Kidney epithelial cell (primary cell): ENCODE results near the gene EPB41. TPM values are rescaled to one million over a fixed set of nuclear protein-coding genes. Genes with fewer than 3 reads are reported as not detected.

Source experiments
- DNase-seq: peaks from one replicate; pipeline ENCODE4 v3.0.0-alpha.2; 2010; ENCODE audit warnings: low read depth
- H3K27me3 ChIP-seq: 2 replicates; pipeline ENCODE4 v1.6.0; 2011; ENCODE audit warnings: low read length; ENCODE audit not compliant: control insufficient read depth, insufficient read depth
- H3K36me3 ChIP-seq: 2 replicates; pipeline ENCODE4 v1.5.1; 2011; ENCODE audit warnings: low read length; ENCODE audit not compliant: control insufficient read depth, insufficient read depth
- H3K4me3 ChIP-seq: 2 replicates; pipeline ENCODE4 v1.5.1; 2011; ENCODE audit warnings: low read depth, mild to moderate bottlenecking, control low read depth, low read length
- total RNA-seq: library from RNA; depleted of rRNA; stranded (reverse); fragments of >200 nt; gene quantifications from 2 replicates; pipeline ENCODE4 v1.2.3, GENCODE V29; 2015
- TF ChIP-seq, protein P1 (sequence below): IDR thresholded peaks from 2 replicates; pipeline ENCODE4 v1.5.1; 2011; ENCODE audit warnings: mild to moderate bottlenecking, moderate library complexity, low read length, control low read depth, inconsistent platforms; ENCODE audit not compliant: insufficient read depth, poor library complexity, severe bottlenecking

EPB41 gene
- total RNA-seq: 40.5 and 40.7 TPM in 2 replicates

DNA sequence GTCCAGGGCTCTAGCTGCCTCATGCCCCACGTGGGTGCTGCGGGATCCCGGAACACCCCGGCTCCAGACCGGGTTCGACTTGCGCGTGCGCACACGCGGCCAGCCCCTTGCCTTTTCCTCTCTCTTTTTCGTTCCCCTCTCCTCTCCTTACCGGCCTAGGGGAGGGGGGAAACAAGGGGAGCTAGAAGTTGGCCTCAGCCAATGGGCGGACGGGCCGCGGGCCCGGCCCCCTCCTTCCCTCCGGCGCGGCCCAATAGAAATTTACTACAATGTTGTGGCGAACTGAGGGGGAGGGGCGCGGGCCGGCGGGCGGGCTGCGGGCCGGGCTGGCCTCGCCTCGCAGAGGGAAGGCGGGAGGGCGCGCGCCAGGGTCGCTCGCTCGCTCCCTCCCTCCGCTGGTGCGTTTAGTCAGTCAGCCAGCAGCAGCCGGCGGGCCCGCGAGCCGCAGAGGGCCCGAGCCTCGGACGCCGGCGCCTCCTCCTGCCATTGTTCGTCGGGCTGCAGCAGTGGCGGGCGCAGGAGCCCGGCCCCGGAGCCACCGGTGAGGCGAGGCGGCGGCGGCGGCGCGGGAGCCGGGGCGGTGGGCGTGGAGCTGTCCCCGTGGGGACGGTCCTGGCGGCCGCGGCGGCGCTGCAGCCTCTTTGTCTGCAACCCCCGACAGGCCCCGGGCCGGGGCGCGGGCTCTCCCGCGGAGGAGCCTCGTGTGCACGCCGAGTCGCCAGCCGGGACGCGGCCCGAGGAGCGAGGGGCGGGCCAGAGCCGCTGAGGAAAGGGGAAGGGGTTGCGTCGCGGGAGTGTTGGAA, at the start of gene EPB41:
Gene EPB41 (plus strand): TSS at position 342 of the 803 bp plus-strand sequence. CDS start 72,869 bp downstream, outside the sequence.
- Histone ChIP-seq H3K27me3 (no peaks in the 10 kb centered on the region), H3K4me3 (peak within 1 kb of the TSS; percentile 49), H3K36me3 (no peaks in the 10 kb centered on the region)
- peak; percentile 48 for DNase-seq
- TF ChIP-seq, protein P1, sequence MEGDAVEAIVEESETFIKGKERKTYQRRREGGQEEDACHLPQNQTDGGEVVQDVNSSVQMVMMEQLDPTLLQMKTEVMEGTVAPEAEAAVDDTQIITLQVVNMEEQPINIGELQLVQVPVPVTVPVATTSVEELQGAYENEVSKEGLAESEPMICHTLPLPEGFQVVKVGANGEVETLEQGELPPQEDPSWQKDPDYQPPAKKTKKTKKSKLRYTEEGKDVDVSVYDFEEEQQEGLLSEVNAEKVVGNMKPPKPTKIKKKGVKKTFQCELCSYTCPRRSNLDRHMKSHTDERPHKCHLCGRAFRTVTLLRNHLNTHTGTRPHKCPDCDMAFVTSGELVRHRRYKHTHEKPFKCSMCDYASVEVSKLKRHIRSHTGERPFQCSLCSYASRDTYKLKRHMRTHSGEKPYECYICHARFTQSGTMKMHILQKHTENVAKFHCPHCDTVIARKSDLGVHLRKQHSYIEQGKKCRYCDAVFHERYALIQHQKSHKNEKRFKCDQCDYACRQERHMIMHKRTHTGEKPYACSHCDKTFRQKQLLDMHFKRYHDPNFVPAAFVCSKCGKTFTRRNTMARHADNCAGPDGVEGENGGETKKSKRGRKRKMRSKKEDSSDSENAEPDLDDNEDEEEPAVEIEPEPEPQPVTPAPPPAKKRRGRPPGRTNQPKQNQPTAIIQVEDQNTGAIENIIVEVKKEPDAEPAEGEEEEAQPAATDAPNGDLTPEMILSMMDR: no peak

DNA sequence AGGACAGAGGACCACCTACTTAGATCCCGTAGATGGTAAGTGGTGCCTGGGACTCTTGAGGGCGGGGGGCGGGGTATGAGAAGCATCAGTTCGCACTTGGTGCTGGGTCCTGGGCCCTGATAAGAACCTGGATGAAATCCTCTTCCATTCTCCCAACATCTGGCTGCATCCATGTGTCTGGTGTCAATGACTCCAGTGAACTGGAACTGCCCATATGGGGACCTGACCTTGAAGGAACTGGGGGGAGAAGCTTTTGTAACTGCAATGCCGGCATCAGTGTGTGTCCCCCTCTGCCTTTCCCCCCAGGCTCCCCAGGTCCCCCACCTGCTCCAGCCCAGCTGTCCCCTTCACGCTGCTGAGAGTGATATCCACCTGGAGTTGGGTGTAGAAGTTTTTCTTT, 49.7 kb upstream of the EPB41 start:
- H3K27me3 ChIP-seq: no peaks in the 10 kb centered on the region
- no peaks in the 10 kb centered on the region for H3K36me3 ChIP-seq
- no peak for DNase-seq
- H3K4me3 ChIP-seq: no peak overlapping the region
- TF ChIP-seq, protein P1: no peak

DNA sequence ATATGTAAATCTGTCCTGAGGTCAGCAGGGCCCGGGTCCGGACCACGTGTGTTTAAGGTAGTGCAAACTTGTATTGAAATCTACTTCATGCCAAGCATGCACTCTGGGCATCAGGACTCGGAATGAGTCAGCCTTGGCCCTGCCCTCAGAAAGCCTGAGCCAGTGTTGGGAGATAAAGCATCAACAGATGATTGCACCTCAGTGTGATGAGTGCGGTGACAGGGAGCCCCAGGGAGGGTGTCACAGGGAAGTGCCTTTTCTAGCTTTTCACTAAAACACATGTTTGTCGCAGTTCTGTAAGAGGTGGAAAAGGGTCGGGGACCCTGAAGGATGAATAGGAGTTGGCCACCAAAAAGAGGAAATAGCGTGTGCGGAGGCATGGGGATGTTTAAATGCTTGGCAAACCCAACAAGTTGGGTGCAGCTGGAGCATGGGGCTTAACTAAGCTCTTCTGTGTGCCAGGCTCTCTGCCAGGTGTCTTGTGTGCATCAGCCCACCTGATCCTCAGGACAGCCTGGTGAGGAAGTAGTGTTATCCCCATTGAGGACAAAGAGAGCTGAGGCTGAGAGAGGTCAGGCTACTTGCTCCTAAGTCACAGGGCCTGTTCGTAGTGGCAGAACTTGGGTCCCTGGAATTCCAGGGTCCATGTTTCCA, 48.2 kb upstream of the EPB41 start:
- no peak overlapping the region for H3K4me3 ChIP-seq
- H3K36me3 ChIP-seq: no peaks in the 10 kb centered on the region
- no peak for DNase-seq
- TF ChIP-seq, protein P1: no peak
- H3K27me3 ChIP-seq: no peaks in the 10 kb centered on the region

DNA sequence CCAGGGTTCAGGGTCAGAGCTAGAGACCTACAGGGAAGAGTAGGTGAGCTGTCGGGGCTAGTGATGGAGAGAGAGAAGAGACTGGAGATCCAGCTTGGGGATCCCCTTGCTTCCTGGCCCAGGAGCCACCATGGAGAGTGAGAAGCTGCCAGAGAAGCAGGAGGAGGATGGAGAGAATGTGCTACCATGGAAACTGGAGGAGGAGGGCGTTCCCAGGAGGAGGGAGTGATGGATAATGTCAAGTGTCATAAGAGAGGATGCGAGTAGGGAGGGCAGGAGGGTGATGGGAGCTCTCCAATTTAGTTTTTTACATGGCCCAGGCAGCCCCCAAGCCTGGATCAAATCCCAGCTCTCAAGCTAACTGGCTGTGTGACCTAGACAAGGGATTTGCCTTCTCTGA, 46.5 kb upstream of the EPB41 start:
- TF ChIP-seq, protein P1: no peak
- Histone ChIP-seq H3K4me3 (no peak overlapping the region), H3K27me3 (no peaks in the 10 kb centered on the region), H3K36me3 (no peaks in the 10 kb centered on the region)
- DNase-seq: no peak

GRCh38 chr1:28869952-28870351, 44.4 kb upstream of the EPB41 start:
- Histone ChIP-seq H3K4me3 (no peak overlapping the region), H3K36me3 (no peaks in the 10 kb centered on the region), H3K27me3 (no peaks in the 10 kb centered on the region)
- TF ChIP-seq, protein P1: no peak
- no peak for DNase-seq
